HepG2 (cell line): ENCODE data around the gene MMP25. TPM values are rescaled to one million over a fixed set of nuclear protein-coding genes. Genes with fewer than 3 reads are reported as not detected.

ENCODE experiments used
- AGO2 ChIP-seq: fragments of 200-400 bp; formaldehyde crosslinking; optimal IDR thresholded peaks from 2 replicates; pipeline ENCODE3; 2017; ENCODE audit warnings: mild to moderate bottlenecking, low read depth, low read length, moderate library complexity
- HNRNPL ChIP-seq: fragments of 200-400 bp; formaldehyde crosslinking; IDR thresholded peaks from 2 replicates; pipeline ENCODE4 v1.6.1; 2017; ENCODE audit warnings: mild to moderate bottlenecking, low read depth, low read length
- KDM6A ChIP-seq: IDR thresholded peaks from 2 replicates; pipeline ENCODE4 v1.6.1; 2016; ENCODE audit warnings: low read depth
- REL ChIP-seq: sonication (generic); formaldehyde crosslinking; conservative IDR thresholded peaks from 2 replicates; pipeline ENCODE4 v1.8.0; 2022; ENCODE audit warnings: mild to moderate bottlenecking, missing genetic modification reagents, moderate library complexity
- RXRB ChIP-seq: IDR thresholded peaks from 2 replicates; pipeline ENCODE4 v1.6.1; 2016; ENCODE audit warnings: borderline replicate concordance, missing genetic modification reagents, missing compliant biosample characterization
- SAFB2 ChIP-seq: sonication (generic); formaldehyde crosslinking; IDR thresholded peaks from 2 replicates; pipeline ENCODE4 v1.5.1; 2020; ENCODE audit warnings: missing genetic modification reagents, low read depth, mild to moderate bottlenecking, borderline replicate concordance
- SMAD3 ChIP-seq: sonication (generic); formaldehyde crosslinking; IDR thresholded peaks from 2 replicates; pipeline ENCODE4 v1.4.0; 2020; ENCODE audit warnings: missing genetic modification reagents
- SRF ChIP-seq: IDR thresholded peaks from 2 replicates; pipeline ENCODE4 v1.6.1; 2011; ENCODE audit warnings: mild to moderate bottlenecking, low read depth, low read length, moderate library complexity
- SRSF1 ChIP-seq: fragments of 200-400 bp; formaldehyde crosslinking; optimal IDR thresholded peaks from 2 replicates; pipeline ENCODE3; 2017; ENCODE audit warnings: mild to moderate bottlenecking, low read depth, low read length, moderate library complexity
- ZBTB42 ChIP-seq: sonication (generic); formaldehyde crosslinking; IDR thresholded peaks from 2 replicates; pipeline ENCODE4 v1.5.0; 2020; ENCODE audit warnings: mild to moderate bottlenecking, missing genetic modification reagents
- ZNF343 ChIP-seq: sonication (generic); formaldehyde crosslinking; IDR thresholded peaks from 2 replicates; pipeline ENCODE4 v1.4.0; 2020; ENCODE audit warnings: mild to moderate bottlenecking, missing genetic modification reagents
- polyA plus RNA-seq, 8 experiments: library from polyadenylated mRNA; depleted of rRNA in 3 of 8; stranded (reverse) in 7 of 8; unstranded in 1 of 8; fragments of >200 nt; fragmentation: Illumina TruSeq in 4 of 8; extraction: Trizol in 4 of 8; gene quantifications; 2 replicates each; pipeline versions ENCODE4 v1.2.1 to v1.2.3, GENCODE V29; 2011 to 2016; ENCODE audit warnings: low read depth in 4 of 8, missing spikeins in 1 of 8, mixed read lengths in 1 of 8; ENCODE audit not compliant: insufficient read depth in 1 of 8
- total RNA-seq, 5 experiments: library from RNA; depleted of rRNA; stranded (reverse); fragments of >200 nt; fragmentation: Illumina TruSeq; extraction: Trizol; gene quantifications; 2 replicates each; pipeline ENCODE4 v1.2.3, GENCODE V29; 2016; ENCODE audit warnings: low read depth in 1 of 5
- TF ChIP-seq, protein P1 (sequence below): conservative IDR thresholded peaks from 2 replicates; pipeline ENCODE4 v1.6.1; 2018; ENCODE audit warnings: missing genetic modification reagents
- TF ChIP-seq, protein P2 (sequence below): sonication (generic); formaldehyde crosslinking; IDR thresholded peaks from 2 replicates; pipeline ENCODE4 v1.5.0; 2020; ENCODE audit warnings: mild to moderate bottlenecking, missing genetic modification reagents
- TF ChIP-seq, protein P3 (sequence below): sonication (generic); formaldehyde crosslinking; conservative IDR thresholded peaks from 2 replicates; pipeline ENCODE4 v1.4.0; 2020; ENCODE audit warnings: missing genetic modification reagents

The MMP25 gene
- total and polyA plus RNA-seq, 2 of the 13 experiments (the other 11 are each of a cell fraction or from before 2014, with no cell fraction given), result 0.04 to 0.08 TPM

DNA sequence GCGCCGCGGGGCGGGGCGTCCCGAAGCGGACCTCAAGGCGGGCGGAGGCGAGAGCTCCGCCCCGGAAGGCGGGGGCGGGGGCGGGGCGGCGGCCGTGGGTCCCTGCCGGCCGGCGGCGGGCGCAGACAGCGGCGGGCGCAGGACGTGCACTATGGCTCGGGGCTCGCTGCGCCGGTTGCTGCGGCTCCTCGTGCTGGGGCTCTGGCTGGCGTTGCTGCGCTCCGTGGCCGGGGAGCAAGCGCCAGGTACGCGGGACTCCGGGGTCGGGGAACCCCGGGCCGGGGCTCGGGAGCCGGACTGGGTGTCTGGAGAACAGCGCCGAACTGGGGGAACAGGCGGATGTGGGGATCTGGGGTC is 26.1 kb upstream of the MMP25 start, which contains the start of gene TNFRSF12A (continued):
- TF ChIP-seq SRSF1, result no peak
- no peak for TF ChIP-seq HNRNPL
- TF ChIP-seq SMAD3 (CRISPR knock-in tag), result 0 out of 2 replicates have a peak, but pooled peaks have one; percentile 57
- no peak for TF ChIP-seq SRF
- TF ChIP-seq KDM6A, result no peak
- TF ChIP-seq, protein P1, sequence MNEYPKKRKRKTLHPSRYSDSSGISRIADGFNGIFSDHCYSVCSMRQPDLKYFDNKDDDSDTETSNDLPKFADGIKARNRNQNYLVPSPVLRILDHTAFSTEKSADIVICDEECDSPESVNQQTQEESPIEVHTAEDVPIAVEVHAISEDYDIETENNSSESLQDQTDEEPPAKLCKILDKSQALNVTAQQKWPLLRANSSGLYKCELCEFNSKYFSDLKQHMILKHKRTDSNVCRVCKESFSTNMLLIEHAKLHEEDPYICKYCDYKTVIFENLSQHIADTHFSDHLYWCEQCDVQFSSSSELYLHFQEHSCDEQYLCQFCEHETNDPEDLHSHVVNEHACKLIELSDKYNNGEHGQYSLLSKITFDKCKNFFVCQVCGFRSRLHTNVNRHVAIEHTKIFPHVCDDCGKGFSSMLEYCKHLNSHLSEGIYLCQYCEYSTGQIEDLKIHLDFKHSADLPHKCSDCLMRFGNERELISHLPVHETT (CRISPR knock-in tag), result no peak
- peak; percentile 89 for TF ChIP-seq AGO2
- TF ChIP-seq RXRB (CRISPR knock-in tag), result 0 out of 2 replicates have a peak, but pooled peaks have one; percentile 22
- TF ChIP-seq, protein P2, sequence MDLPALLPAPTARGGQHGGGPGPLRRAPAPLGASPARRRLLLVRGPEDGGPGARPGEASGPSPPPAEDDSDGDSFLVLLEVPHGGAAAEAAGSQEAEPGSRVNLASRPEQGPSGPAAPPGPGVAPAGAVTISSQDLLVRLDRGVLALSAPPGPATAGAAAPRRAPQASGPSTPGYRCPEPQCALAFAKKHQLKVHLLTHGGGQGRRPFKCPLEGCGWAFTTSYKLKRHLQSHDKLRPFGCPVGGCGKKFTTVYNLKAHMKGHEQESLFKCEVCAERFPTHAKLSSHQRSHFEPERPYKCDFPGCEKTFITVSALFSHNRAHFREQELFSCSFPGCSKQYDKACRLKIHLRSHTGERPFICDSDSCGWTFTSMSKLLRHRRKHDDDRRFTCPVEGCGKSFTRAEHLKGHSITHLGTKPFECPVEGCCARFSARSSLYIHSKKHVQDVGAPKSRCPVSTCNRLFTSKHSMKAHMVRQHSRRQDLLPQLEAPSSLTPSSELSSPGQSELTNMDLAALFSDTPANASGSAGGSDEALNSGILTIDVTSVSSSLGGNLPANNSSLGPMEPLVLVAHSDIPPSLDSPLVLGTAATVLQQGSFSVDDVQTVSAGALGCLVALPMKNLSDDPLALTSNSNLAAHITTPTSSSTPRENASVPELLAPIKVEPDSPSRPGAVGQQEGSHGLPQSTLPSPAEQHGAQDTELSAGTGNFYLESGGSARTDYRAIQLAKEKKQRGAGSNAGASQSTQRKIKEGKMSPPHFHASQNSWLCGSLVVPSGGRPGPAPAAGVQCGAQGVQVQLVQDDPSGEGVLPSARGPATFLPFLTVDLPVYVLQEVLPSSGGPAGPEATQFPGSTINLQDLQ, result 0 out of 2 replicates have a peak, but pooled peaks have one; percentile 74
- TF ChIP-seq, protein P3, sequence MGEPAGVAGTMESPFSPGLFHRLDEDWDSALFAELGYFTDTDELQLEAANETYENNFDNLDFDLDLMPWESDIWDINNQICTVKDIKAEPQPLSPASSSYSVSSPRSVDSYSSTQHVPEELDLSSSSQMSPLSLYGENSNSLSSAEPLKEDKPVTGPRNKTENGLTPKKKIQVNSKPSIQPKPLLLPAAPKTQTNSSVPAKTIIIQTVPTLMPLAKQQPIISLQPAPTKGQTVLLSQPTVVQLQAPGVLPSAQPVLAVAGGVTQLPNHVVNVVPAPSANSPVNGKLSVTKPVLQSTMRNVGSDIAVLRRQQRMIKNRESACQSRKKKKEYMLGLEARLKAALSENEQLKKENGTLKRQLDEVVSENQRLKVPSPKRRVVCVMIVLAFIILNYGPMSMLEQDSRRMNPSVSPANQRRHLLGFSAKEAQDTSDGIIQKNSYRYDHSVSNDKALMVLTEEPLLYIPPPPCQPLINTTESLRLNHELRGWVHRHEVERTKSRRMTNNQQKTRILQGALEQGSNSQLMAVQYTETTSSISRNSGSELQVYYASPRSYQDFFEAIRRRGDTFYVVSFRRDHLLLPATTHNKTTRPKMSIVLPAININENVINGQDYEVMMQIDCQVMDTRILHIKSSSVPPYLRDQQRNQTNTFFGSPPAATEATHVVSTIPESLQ, result 0 out of 2 replicates have a peak, but pooled peaks have one; percentile 34
- TF ChIP-seq ZNF343, result 0 out of 2 replicates have a peak, but pooled peaks have one; percentile 24
- 0 out of 2 replicates have a peak, but pooled peaks have one; percentile 0 for TF ChIP-seq SAFB2
- TF ChIP-seq REL (CRISPR knock-in tag), result 0 out of 2 replicates have a peak, but pooled peaks have one; percentile 30
- TF ChIP-seq ZBTB42 (CRISPR knock-in tag), result 0 out of 2 replicates have a peak, but pooled peaks have one; percentile 35
- TF ChIP-seq, all 625 proteins: peak for 80
